ENCODE results near the gene LHPP.

The LHPP gene

GRCh38 chr10:124595143-124595883, 133.7 kb downstream of the LHPP start:
- no peak for DNase-seq (ENCODE audit: low spot score)

- no peak for DNase-seq (ENCODE audit: low spot score)
Observed at GRCh38 chr10:124596116-124596785, 134.6 kb downstream of the LHPP start.

- no peak for DNase-seq (ENCODE audit: low spot score)
Observed at GRCh38 chr10:124596962-124597845, 135.6 kb downstream of the LHPP start.

- DNase-seq (ENCODE audit: low spot score), result no peak
Observed at GRCh38 chr10:124597846-124598165, 136.2 kb downstream of the LHPP start.

- DNase-seq (ENCODE audit: low spot score), result no peak
Observed at GRCh38 chr10:124598196-124598595, 136.6 kb downstream of the LHPP start.

- no peak for DNase-seq (ENCODE audit: low spot score)
Observed at GRCh38 chr10:124598773-124599587, 137.4 kb downstream of the LHPP start.

GRCh38 chr10:124599588-124600050, 138.0 kb downstream of the LHPP start:
- no peak for DNase-seq (ENCODE audit: low spot score)

GRCh38 chr10:124600051-124600880, 138.6 kb downstream of the LHPP start:
- no peak for DNase-seq (ENCODE audit: low spot score)

- no peak for DNase-seq (ENCODE audit: low spot score)
Observed at GRCh38 chr10:124601016-124601415, 139.4 kb downstream of the LHPP start.

- DNase-seq (ENCODE audit: low spot score), result no peak
Observed at GRCh38 chr10:124601431-124602120, 140.0 kb downstream of the LHPP start.

- no peak for DNase-seq (ENCODE audit: low spot score)
Observed at GRCh38 chr10:124602121-124602561, 140.5 kb downstream of the LHPP start.

- DNase-seq (ENCODE audit: low spot score), result no peak
Observed at GRCh38 chr10:124602646-124603365, 141.2 kb downstream of the LHPP start.

- no peak for DNase-seq (ENCODE audit: low spot score)
Observed at GRCh38 chr10:124603376-124604213, 142.0 kb downstream of the LHPP start.

- peak; percentile 76 for DNase-seq (ENCODE audit: low spot score)
Observed at GRCh38 chr10:124604214-124605000, 142.8 kb downstream of the LHPP start.

GRCh38 chr10:124605001-124605370, 143.4 kb downstream of the LHPP start:
- peak; percentile 95 for DNase-seq (ENCODE audit: low spot score)

- no peak for DNase-seq (ENCODE audit: low spot score)
Observed at GRCh38 chr10:124605481-124605855, 143.8 kb downstream of the LHPP start.

GRCh38 chr10:124605856-124606812, 144.5 kb downstream of the LHPP start:
- peak; percentile 54 for DNase-seq (ENCODE audit: low spot score)
